Measurements from ENCODE around the gene CFAP410. TPM values are rescaled to one million over a fixed set of nuclear protein-coding genes. Genes with fewer than 3 reads are reported as not detected.

CFAP410 gene
- total and polyA plus RNA-seq, 2 of the 8 experiments (the other 6 are each of a cell fraction or from before 2014, with no cell fraction given): 10.6 to 12.0 TPM

GRCh38 chr21:44374601-44375280 lies 35.6 kb upstream of the CFAP410 start:
- H3K14ac ChIP-seq (ENCODE audit: insufficient read length): no peak overlapping the region
- H2BK120ac ChIP-seq (replicated peaks; ENCODE audit: low read depth, low read length): no peak overlapping the region
- no peaks in the 10 kb centered on the region for H4K20me1 ChIP-seq (replicated peaks in 1 of 2; ENCODE audit: control insufficient read depth in 1 of 2, insufficient read depth in 2 of 2, low read length in 2 of 2)
- H2AK5ac ChIP-seq (ENCODE audit: low read depth, low read length): no peak overlapping the region
- WGBS, 2 experiments (ENCODE audit: extremely low coverage in 1 of 2, insufficient coverage in 1 of 2, insufficient read length in 1 of 2, insufficient replicate concordance in 2 of 2, low coverage in 1 of 2, low lambda C conversion rate in 2 of 2, missing lambda C conversion rate in 1 of 2): 93% methylated on average over 24 of the region's 24 CpGs; no CpG with 5 or more reads in 1 of the 2 experiments
- no peak overlapping the region for H3K4me3 ChIP-seq (ENCODE audit: extremely low read depth in 1 of 4, insufficient read depth in 2 of 4, low read depth in 3 of 4, low read length in 4 of 4)
- no peak overlapping the region for H3K23ac ChIP-seq (ENCODE audit: insufficient read length)
- H3K18ac ChIP-seq (ENCODE audit: extremely low read depth, low read length): no peak overlapping the region
- ChIA-PET POLR2A (ENCODE audit: partially characterized antibody) (no interaction called here), CTCF (ENCODE audit: partially characterized antibody) (interaction anchor here (0.7 to 1.7 kb wide), 2 partner anchors 44 to 47 kb away, joined by 3 to 4 read pairs; no protein-coding TSS in a partner anchor)
- H3K79me2 ChIP-seq (ENCODE audit: control insufficient read depth in 1 of 2, insufficient read depth in 2 of 2, low read length in 2 of 2): no peaks in the 10 kb centered on the region
- no peak overlapping the region for H2BK12ac ChIP-seq (ENCODE audit: low read depth, low read length)
- FAIRE-seq: no peak
- H3K9ac ChIP-seq (replicated peaks in 1 of 4; ENCODE audit: extremely low read depth in 1 of 4, low read depth in 3 of 4, low read length in 3 of 4): no peak overlapping the region
- TF ChIP-seq POLR2AphosphoS5 (IDR thresholded peaks at IDR 0.05; ENCODE audit: low read depth, low read length): no peak
- TF ChIP-seq SRF (IDR thresholded peaks at IDR 0.05; ENCODE audit: low read depth, low read length): no peak
- H4K8ac ChIP-seq (ENCODE audit: extremely low read depth, insufficient read depth, low read length): no peak overlapping the region
- H3K36me3 ChIP-seq (ENCODE audit: control insufficient read depth in 2 of 4, insufficient read depth in 4 of 4, low read length in 3 of 4): no peaks in the 10 kb centered on the region
- H3K23me2 ChIP-seq (ENCODE audit: low read depth, low read length): no peaks in the 10 kb centered on the region; the same call in 1 of the 2 replicates
- H3K9me3 ChIP-seq (ENCODE audit: insufficient read depth in 2 of 2, low read depth in 1 of 2, low read length in 1 of 2): peaks cover 6 to 14% of the 10 kb centered on the region in 2 experiments; a peak in 3 of 4 replicates
- H2BK20ac ChIP-seq (ENCODE audit: low read length): no peak overlapping the region
- no peak for DNase-seq (ENCODE audit: low read depth in 1 of 2, low spot score in 2 of 2)
- H3K4me1 ChIP-seq (replicated peaks in 1 of 4; ENCODE audit: control insufficient read depth in 3 of 4, insufficient read depth in 4 of 4, low read length in 3 of 4): peaks cover 0 to 6% (median 4%) of the 10 kb centered on the region in 4 experiments; a peak in 6 of 7 replicates
- no peak overlapping the region for H3K56ac ChIP-seq (replicated peaks; ENCODE audit: insufficient read length, low read depth, low read length)
- H2BK5ac ChIP-seq (ENCODE audit: low read depth, low read length): no peak overlapping the region
- H2BK15ac ChIP-seq (ENCODE audit: low read length): no peak overlapping the region
- H4K91ac ChIP-seq (replicated peaks; ENCODE audit: insufficient read length, low read length): no peak overlapping the region
- H3K27me3 ChIP-seq (replicated peaks in 1 of 4; ENCODE audit: control insufficient read depth in 3 of 4, extremely low read depth in 1 of 4, insufficient read depth in 3 of 4, low read length in 3 of 4): peaks cover 0 to 11% (median 11%) of the 10 kb centered on the region in 4 experiments; a peak in 4 of 7 replicates
- H4K5ac ChIP-seq (ENCODE audit: insufficient read length, low read depth, low read length): no peak overlapping the region
- H3K4ac ChIP-seq (replicated peaks; ENCODE audit: insufficient read length, low read depth, low read length): no peak overlapping the region
- no peak overlapping the region for H3K27ac ChIP-seq (ENCODE audit: low read depth, low read length)
- no peaks in the 10 kb centered on the region for H3K79me1 ChIP-seq (ENCODE audit: low read depth, low read length)
- no peak overlapping the region for H3K4me2 ChIP-seq (ENCODE audit: insufficient read depth in 1 of 2, low read depth in 2 of 2, low read length in 2 of 2)
- H2AFZ ChIP-seq (ENCODE audit: low read length): no peak overlapping the region

Data from H1 (cell line).